Caki2 (cell line): ENCODE measurements around the gene LYSET. TPM values are rescaled to one million over a fixed set of nuclear protein-coding genes. Genes with fewer than 3 reads are reported as not detected.
"Not testable (repeated sequence)": the region's sequence is repeated elsewhere in the genome, so short reads cannot be mapped to it uniquely, and the experiment has no call there.

ENCODE experiments used
- DNase-seq: peaks from one replicate; pipeline ENCODE4 v3.0.0-alpha.2; 2015; ENCODE audit warnings: low read depth
- in situ Hi-C: cut with HindIII; loops from 2 replicates; pipeline ENCODE4 v1.10.0; 2016; ENCODE audit warnings: low sequenced_read_pairs, low pct_unique_long_range_greater_than_20kb, mixed read lengths
- total RNA-seq: library from RNA; depleted of rRNA; stranded (reverse); fragments of >200 nt; shearing (Covaris generic); gene quantifications from 2 replicates; pipeline ENCODE4 v1.2.3, GENCODE V29; 2014; ENCODE audit warnings: low replicate concordance

LYSET gene
- total RNA-seq, 1 experiment from 2014 or later: 16.7 TPM

DNA sequence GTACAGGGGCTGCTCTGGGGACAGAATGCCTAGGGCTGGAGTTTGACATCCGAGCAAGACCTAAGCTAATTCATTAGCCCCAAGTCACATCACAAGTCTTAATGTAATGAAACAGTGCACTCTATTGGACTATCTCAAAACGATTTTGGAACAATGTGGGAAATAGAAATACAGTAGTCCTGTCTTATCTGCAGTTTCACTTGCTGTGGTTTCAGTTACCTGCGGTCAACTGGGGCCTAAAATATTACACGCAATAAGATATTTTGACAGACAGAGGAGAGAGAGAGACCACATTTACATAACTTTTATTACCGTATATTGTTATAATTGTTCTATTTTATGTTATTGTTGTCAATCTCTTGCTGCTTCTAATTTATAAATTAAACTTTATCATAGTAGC is 21.6 kb upstream of the LYSET start:
- DNase-seq: no peak
- in situ Hi-C loops: no loop called here

DNA sequence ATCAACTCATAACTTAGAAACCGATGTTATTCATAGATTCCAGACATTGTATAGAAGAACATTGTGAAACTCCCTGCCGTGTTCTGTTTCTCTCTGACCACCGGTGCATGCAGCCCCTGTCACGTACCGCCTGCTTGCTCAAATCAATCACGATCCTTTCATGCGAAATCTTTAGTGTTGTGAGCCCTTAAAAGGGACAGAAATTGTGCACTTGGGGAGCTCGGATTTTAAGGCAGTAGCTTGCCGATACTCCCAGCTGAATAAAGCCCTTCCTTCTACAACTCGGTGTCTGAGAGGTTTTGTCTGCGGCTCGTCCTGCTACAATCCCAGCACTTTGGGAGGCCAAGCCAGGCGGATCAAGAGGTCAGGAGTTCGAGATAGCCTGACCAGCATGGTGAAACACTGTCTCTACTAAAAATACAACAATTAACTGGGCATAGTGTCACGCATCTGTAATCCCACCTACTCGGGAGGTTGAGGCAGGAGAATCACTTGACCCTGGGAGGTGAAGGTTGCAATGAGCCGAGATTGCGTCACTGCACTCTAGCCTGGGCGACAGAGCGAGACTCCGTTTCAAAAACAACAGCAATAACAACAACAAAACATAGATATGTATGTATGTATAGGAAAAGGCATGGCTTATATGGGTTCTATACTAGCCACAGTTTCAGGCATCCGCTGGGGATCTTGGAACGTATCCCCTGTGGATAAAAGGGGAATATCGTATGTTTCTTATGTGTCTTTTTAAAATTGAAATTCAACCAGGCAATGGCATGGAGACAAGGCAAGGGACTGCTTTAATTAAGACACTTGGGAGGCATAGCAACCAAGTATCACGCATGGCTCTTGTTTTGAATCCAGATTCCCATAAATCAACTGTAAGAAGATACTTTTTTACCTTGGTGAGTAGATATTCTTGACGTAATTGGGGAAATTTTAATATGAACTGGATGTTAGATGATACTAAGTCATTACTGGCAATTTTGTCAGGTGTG is 19.5 kb upstream of the LYSET start:
- in situ Hi-C loops: not testable (repeated sequence)
- peak; percentile 85 for DNase-seq

DNA sequence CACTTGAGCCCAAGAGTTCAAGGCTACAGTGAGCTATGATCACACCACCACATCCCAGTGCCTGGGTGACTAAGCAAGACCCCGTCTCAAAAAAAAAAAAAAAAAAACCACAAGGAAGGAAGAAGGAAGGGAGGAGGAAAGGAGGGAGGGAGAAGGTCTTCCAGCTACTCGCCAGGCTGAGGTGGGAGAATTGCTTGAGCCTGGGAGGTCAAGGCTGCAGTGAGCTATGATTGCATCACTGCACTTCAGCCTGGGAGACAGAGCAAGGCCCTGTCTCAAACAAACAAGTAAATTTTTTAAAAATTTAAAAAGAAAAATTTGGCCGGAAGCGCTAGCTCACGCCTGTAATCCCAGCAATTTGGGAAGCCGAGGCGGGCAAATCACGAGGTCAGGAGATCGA is 16.5 kb upstream of the LYSET start:
- DNase-seq, in situ Hi-C loops: not testable (repeated sequence)

DNA sequence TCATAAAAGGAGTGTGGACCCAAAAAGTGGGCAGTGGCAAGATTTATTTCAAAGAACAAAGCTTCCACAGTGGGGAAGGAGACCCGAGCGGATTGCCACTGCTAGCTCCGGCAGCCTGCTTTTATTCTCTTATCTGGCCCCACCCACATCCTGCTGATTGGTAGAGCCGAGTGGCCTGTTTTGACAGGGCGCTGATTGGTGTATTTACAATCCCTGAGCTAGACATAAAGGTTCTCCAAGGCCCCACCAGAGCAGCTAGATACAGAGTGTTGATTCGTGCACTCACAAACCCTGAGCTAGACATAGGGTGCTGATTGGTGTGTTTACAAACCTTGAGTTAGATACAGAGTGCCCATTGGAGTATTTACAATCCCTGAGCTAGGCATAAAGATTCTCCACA is 15.5 kb upstream of the LYSET start:
- in situ Hi-C loops, DNase-seq: not testable (repeated sequence)

DNA sequence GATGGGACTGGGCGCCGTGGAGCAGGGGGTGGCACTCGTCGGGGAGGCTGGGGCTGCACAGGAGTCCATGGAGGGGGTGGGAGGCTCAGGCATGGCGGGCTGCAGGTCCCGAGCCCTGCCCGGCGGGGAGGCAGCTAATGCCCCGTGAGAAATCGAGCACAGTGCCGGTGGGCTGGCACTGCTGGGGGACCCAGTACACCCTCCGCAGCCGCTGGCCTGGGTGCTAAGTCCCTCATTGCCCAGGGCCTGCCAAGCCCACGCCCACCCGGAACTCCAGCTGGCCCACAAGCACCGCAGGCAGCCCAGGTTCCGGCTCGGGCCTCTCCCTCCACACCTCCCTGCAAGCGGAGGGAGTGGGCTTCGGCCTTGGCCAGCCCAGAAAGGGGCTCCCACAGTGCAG is 15.0 kb upstream of the LYSET start:
- DNase-seq, in situ Hi-C loops: not testable (repeated sequence)

DNA sequence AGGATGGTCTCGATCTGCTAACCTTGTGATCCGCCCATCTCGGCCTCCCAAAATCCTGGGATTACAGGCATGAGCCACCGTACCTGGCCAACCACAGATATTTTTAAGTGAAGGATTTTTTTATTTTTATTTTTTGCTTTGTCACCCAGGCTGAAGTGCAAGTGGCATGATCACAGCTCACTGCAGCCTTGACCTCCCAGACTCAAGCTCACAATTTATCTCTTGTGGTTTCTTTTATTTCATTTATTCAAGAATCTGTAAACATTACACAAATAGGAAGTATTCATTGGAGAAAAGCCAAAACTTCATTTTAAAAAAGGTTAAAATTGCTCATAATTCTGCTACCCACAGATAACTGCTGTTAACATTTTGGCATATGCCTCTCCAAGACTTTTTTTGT is 13.7 kb upstream of the LYSET start:
- peak; percentile 66 for DNase-seq
- in situ Hi-C loops: no loop called here

DNA sequence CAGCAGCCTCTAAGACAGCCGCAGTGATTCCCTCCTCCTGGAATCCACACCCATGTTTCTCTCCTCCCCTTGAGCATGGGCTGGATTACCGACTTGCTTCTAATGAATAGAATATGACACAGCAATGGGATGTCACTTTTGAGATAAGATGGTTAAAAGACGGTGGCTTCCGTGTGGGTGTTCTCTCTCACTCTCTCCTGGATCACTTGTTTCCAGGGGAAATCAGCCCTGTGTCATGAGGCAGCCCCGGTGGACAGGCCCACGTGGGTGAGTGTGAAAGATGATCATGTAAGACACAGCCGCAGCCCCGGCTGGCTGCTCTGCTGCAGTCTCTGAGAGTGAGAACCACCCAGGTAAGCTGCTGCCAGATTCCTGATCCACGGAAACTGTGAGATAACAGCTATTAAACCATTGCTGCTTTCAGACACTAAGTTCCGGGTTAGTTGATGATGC is 11.1 kb upstream of the LYSET start:
- in situ Hi-C loops: no loop called here
- DNase-seq: peak; percentile 84

DNA sequence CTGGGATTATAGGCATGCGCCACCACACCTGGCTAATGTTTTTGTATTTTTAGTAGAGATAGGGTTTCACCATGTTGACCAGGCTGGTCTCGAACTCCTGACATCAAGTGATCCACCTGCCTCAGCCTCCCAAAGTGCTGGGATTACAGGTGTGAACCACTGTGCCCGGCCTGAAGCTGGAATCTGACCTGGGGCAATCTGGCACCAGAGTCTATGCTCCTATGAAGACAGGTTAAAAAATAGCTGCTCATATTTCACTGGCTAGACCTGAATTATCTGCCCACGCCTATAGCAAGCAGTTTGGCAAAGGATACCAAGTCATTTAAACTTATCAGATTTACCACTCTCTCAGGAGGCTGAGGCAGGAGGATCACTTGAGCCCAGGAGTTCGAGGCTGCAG is 10.4 kb upstream of the LYSET start:
- DNase-seq, in situ Hi-C loops: not testable (repeated sequence)

DNA sequence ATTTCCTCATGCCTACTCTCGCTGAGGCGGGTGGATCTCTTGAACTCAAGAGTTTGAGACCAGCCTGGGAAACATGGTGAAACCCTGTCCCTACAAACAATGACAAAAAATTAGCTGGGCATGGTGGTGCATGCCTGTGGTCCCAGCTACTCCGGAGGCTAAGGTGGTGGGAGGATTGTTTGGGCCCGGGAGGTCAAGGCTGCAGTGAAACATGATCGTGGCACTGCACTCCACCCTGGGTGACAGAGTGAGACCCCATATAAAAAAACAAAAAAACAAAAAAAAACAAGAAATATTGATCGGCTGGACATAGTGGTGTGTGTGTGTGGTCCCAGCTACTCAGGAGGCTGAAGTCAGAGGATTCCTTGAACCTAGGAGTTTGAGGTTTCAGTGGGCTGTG is 9.6 kb upstream of the LYSET start:
- in situ Hi-C loops: no loop called here
- DNase-seq: no peak

DNA sequence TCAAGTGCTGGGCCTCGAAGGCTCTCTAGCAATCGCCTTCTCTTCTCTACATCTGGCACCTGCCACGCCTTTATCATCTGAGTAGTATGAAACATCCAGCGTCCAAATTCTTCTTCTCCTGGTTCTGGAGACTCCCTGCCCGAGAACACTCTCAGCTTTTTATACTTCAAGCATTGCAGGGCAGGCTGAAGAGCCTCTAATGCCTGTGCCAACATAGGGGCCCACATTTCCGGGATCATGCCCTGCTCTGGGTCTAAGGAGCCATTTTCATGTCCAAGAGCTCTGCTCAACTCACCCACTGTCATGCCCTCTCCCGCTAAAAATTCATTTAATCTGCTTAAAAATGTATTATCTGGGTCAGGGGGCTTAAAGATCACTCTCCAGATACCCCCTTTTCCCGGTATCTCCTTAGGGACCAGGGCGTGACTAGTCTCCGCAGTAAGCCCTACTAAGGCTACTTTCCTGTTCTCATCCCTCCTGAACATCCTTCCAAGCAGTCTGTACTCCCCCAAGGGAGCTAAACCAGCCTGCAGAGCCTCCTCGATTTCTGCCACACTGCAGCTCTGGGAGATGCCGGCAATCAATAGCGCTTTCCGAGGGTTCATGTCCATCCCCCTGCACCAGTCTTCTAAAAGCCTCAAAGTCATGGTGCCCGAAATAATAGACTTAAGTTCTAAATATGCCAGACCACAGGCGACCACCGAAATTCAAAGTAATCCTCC is 1.4 kb upstream of the LYSET start:
- no peak for DNase-seq
- in situ Hi-C loops: no loop called here

DNA sequence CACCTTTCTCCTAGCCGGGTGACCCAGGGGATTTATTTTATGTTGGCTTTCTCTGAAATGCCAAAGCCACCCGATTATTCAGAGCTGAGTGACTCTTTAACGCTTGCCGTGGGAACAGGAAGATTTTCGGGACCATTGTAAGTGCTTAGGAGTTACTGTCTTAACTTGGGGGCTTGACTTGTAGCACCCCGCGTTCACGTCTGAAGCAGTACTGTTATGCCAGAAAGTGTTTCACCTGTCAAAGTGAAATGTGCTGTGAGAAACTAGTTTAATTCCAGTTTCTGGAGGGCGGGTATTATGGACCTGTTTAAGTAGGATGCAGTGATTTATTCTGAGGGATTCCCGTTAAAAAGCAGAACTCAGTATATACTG is 218 bp downstream of the LYSET start:
- in situ Hi-C loops: no loop called here
- DNase-seq: no peak

DNA sequence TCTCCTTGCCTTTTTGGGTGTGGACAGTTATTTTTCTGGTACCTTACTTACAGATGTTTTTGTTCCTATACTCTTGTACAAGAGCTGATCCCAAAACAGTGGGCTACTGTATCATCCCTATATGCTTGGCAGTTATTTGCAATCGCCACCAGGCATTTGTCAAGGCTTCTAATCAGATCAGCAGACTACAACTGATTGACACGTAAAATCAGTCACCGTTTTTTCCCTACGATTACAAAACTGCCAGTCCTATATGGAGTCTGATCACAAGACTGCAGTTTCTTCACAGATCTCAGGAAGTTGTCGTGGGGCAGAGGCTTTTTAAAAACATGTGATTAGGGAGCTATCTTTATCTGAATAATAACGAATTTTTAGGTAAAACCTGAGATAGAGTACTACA is 1.3 kb downstream of the LYSET start:
- DNase-seq: no peak
- in situ Hi-C loops: no loop called here

DNA sequence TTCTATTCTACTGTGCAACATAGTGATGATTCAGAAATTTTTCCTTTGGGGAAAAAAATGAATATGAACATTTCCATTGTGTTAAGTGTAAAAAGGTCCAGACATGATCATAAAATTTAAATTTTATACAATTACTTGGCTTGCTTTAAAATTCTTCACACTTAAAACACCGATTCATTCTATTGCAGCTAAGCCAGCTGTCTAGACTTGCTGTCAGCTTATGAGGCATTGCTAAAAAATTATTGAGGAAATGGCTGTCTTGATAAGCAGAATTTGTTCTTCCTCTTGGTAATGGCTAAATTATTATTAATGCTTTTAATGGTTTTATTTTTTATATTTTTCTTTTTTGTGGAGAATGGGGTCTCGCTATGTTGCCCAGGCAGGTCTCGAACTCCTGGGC is 1.8 kb downstream of the LYSET start:
- no peak for DNase-seq
- in situ Hi-C loops: no loop called here

DNA sequence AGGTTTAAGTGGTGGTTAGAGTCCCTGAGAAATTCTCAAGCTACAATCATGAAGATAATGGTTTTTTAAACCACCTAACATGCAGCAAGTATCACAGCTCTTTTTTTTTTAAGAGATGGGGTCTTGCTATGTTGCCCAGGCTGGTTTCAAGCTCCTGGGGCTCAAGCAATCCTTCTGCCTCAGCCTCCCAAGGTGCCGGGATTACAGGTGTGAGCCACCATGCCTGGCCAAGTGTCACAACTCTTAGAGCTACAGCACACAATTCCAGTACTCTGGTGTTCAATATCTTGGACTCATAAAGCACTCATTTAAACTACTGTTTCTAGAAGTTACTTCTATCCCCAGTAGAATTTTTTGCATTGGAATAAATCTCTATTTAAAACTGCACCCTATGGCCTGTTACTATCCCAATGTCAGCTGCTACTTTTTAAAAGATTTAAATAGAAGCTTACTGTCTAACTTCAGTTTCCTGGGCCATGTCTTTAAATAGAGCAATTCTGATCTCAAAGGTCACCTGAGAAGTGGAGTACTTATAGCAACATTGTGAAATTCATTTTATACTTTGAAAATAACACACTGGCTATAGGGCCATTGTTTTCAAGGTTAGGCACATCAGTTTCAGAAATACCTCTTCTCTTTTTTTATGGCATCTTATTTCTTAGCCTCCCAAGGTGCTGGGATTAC is 10.3 kb downstream of the LYSET start:
- in situ Hi-C loops: no loop called here
- no peak for DNase-seq

DNA sequence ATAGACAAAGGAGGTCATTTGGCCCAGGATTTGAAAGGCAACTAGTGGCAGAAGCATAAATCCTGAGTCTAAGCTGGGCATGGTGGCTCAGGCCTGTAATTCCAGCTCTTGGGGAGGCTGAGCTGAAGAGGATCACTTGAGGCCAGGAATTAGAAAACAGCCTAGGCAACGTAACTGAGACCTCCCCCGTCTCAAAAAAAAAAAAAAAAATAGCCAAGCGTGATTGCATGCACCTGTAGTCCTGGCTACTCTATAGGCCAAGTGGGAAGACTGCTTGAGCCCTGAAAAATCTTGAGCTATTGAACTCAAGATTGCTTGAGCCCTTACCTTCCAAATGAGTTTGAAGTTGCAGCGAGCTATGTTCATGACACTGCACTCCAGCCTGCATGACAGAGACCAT is 13.9 kb downstream of the LYSET start:
- in situ Hi-C loops: no loop called here
- no peak for DNase-seq

DNA sequence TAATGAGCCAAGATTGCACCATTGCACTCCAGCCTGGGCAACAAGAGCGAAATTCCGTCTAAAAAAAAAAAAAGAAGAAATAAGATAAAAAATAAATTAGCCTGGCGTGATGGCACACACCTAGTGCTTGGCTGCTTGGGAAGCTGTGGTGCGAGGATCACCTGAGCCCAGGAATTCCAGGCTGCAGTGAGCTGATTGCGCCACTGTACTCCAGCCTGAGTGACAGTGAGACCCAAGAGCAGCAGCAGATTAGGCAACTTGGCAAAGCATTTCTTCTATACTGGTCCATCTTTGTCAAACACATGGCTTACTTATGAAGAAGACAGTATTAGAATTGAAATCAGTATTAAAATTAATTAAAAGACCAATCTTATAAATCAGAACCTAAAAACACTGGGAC is 15.4 kb downstream of the LYSET start:
- DNase-seq: no peak
- in situ Hi-C loops: no loop called here

DNA sequence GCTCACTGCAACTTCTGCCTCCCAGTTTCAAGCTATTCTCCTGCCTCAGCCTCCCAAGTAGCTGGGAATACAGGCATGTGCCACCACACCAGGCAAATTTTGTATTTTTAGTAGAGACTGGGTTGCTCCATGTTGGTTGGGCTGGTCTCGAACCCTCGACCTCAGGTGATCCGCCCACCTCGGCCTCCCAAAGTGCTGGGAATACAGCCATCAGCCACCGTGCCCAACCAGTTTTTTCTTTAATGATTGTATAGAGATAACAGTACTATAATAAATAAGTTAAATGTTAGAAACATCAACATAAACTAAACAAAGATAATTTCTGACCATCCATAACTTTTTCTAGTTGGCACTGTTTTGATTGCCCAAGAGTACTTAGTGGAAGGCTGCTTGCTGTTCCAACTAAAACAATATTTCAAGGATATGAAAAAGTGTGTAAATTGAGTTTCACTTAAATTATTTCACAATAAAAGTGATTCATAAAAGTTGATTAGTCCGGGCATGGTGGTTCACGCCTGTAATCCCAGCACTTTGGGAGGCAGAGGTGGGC is 16.1 kb downstream of the LYSET start:
- in situ Hi-C loops: no loop called here
- DNase-seq: no peak

DNA sequence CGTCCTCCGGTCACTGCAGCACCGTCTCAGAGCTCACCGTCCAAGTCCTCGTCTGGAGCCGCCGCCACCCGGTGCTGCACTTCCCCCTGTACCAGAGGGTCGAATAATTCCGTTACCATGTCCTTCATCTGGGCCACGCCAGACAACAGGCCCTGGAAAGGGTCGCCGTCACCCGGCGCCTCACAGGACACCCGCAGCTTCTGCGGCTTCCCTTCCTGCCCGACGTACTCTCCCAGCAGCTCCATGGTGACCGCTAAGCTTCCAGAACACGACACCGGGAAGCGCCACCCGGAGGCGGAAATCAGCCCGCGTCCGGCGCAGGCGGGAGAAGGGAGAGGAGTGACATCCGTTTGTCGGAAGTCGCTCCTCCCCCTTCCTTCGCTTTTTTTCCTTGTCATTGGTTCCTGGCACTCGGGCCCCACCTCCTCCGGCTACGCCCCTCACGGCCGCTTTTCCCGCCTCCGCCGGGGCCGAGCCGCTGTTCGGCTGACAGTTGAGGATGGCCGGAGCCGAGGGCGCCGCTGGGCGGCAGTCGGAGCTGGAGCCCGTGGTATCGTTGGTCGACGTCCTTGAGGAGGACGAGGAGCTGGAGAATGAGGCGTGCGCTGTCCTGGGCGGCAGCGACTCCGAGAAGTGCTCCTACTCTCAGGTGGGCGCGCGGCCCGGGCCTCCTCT is 21.8 kb downstream of the LYSET start, which contains the start of the genes GON7 and UBR7:
GON7 (minus strand) TSS at position 273 of the 675 bp plus-strand sequence; CDS start at position 245, 28 bp downstream.
UBR7 (plus strand) TSS at position 464 of the 675 bp plus-strand sequence; CDS start at position 500, 36 bp downstream.
- in situ Hi-C loops: no loop called here

More for the DNA sequence above, 21.8 kb downstream of the LYSET start, which contains the start of the genes GON7 and UBR7:
- DNase-seq: peak; percentile 99
